ENCODE measurements around the gene C17orf107. TPM values are rescaled to one million over a fixed set of nuclear protein-coding genes. Genes with fewer than 3 reads are reported as not detected.
"Not testable (repeated sequence)": the region's sequence is repeated elsewhere in the genome, so short reads cannot be mapped to it uniquely, and the experiment has no call there.

C17orf107 gene
- under 0.01 and 0.06 TPM in 2 replicates for total RNA-seq (2014; rRNA removed)
- polyA plus RNA-seq (2012): 0.09 TPM

DNA sequence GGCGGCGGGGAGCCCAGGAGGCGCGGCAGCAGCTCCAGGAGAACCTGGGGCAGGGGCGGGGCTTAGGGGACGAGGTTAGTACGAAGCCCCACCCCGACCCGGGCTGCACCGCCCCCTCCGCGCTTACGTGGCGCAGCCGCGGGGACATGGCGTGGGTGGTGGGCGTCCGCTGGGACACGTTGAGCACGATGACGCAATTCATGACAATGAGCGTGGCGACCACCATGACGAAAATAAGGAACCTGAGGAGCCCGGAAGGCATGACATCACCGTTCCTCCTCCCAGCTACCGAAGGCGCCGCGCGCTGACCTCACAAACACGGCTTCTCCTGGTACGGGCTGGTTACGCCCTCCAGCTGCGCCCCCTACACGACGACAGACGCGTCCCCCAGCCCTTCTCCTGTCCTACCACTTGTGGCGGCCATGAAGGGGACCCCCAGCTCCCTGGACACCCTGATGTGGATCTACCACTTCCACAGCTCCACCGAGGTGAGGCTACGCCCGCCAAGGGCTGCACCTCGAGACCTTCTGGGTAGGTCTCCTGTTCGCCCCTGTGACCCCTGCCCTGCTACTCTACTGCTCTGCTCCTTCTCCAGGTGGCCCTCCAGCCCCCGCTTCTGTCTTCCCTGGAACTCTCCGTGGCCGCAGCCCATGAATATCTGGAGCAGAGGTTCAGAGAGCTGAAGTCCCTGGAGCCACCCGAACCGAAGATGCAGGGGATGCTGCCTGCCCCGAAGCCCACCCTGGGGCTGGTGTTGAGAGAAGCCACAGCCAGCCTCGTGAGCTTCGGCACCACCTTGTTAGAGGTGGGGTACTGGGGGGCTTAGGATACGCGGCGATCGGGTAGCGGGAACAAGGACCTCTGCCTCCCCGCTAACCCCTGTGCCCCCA, at the start of gene C17orf107:
C17orf107 (plus strand) TSS at position 196 of the 890 bp plus-strand sequence; CDS start at position 423, 227 bp downstream.
- no peak for DNase-seq (ENCODE audit: low read depth)

DNA sequence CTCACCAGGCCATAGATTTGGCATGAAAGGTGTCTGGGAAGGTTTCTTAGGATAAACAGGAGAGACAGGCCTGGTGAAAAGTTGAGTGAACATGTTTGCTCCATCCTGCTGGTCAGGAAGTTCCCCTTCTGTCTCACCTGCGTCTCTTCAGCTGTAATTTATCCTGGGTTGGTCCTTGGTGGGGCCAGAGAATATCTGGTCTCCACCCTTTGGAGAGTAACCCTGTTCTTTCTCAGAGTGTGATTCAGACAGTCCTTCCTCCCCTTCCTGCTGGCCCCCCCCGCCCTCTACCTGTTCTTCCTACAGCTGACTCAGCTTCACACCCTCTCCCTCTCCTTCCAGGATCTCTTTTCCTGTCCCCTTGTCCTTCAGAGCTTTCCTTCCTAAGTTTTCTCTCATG, 49.1 kb upstream of the C17orf107 start:
- no peak for DNase-seq (ENCODE audit: low read depth)

DNA sequence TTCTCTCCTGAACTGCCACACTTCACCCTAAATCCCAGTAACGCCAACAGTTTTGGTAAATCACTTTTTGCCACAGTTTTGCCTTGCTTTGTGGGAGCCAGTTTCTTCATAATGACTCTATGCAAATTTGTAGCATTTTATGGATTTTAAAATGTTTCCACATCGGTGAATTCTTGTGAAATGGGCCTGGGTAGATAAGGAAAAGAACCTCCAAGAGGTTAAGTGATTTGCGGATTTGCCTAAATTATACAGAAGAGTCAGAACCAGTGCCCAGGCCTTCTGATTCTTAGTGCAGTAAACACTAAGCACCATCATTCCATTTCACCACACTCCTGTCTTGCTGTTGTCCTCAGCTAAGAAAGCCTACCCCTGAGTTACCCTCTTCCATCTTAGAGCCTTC, 48.3 kb upstream of the C17orf107 start:
- no peak for DNase-seq (ENCODE audit: low read depth)

GRCh38 chr17:4852567-4853207, 46.6 kb upstream of the C17orf107 start:
- peak; percentile 49 for DNase-seq (ENCODE audit: low read depth)

- no peak for DNase-seq (ENCODE audit: low read depth)
Measured at GRCh38 chr17:4853208-4853671, 46.1 kb upstream of the C17orf107 start.

- DNase-seq (ENCODE audit: low read depth): no peak
Measured at GRCh38 chr17:4854111-4854681, 45.1 kb upstream of the C17orf107 start.

- no peak for DNase-seq (ENCODE audit: low read depth)
Measured at GRCh38 chr17:4856271-4856936, 42.9 kb upstream of the C17orf107 start.

DNA sequence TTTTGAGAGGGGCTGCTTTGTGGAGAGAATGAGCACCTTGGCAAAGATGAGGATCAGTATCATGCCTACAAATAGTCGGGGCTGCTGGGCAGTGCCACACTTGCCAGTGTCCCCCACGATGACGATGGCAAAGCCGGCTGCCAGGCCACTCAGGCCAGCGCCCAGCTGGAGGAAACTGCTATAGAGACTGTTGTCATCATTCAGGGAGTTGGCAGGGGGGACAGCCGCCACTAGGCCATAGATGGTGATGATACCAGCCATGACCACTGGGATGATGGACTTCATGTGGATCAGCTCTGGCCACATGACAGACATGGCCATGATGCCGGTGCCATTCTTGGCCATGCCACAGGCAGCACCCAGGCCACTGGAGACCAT, 42.4 kb upstream of the C17orf107 start:
- DNase-seq (ENCODE audit: low read depth): no peak

DNA sequence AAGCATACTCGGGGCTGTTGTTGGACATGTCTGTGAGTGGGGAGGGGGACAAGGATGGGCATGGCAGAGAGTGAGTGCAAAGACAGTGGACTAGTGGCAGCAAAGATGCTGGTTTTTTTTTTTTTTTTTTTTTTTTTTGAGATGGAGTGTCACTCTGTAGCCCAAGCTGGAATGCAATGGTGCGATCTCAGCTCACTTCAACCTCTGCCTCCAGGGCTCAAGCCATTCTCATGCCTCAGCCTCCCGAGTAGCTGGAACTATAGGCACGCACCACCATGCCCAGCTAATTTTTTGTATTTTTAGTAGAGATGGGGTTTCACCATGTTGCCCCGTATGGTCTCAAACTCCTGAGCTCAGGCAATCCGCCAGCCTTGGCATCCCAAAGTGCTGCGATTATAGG, 42.0 kb upstream of the C17orf107 start:
- not testable (repeated sequence) for DNase-seq (ENCODE audit: low read depth)

- DNase-seq (ENCODE audit: low read depth): no peak
Measured at GRCh38 chr17:4858068-4858881, 41.1 kb upstream of the C17orf107 start.

GRCh38 chr17:4858882-4859260, 40.5 kb upstream of the C17orf107 start:
- DNase-seq (ENCODE audit: low read depth): no peak

GRCh38 chr17:4859816-4860625, 39.3 kb upstream of the C17orf107 start:
- DNase-seq (ENCODE audit: low read depth): no peak

DNA sequence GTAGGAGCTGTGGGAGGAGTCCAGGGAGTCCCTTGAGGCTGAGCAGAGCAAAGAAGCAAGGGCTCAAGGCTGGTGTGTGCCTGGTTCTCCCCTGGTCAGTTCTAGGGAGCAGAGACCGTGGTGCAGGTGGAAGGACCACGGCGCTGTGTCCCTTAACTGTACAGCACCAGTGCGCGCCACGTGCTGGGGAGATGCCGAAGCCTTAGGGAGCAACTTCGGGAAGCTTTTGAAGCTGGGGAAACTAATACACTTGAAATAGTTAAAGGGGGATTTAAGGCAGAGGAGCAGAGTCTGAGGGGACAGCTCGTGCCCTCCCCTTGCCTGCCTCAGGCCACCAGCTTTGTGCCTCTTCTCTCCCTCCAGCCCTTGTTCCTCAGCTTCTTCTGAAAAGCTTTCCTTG, 38.7 kb upstream of the C17orf107 start:
- DNase-seq (ENCODE audit: low read depth): no peak

- no peak for DNase-seq (ENCODE audit: low read depth)
Measured at GRCh38 chr17:4861052-4861451, 38.3 kb upstream of the C17orf107 start.

DNA sequence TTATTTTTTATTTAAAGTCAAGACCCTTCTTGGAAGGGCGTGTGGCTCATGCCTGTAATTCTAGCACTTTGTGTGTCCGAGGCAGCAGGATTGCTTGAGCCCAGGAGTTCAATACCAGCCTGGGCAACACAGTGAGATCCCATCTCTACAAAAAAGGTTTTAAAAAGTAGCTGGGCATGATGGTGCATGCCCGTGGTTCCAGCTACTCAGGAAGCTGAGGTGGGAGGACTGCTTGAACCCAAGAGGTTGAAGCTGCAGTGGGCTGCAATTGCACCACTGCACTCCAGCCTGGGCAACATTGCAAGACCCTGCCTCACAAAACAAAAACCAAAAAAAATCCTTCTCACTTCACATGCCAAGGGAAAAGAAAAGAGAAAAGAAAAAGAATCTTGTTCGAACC, 36.6 kb upstream of the C17orf107 start:
- no peak for DNase-seq (ENCODE audit: low read depth)

- DNase-seq (ENCODE audit: low read depth): no peak
Measured at GRCh38 chr17:4863321-4863720, 36.0 kb upstream of the C17orf107 start.

DNA sequence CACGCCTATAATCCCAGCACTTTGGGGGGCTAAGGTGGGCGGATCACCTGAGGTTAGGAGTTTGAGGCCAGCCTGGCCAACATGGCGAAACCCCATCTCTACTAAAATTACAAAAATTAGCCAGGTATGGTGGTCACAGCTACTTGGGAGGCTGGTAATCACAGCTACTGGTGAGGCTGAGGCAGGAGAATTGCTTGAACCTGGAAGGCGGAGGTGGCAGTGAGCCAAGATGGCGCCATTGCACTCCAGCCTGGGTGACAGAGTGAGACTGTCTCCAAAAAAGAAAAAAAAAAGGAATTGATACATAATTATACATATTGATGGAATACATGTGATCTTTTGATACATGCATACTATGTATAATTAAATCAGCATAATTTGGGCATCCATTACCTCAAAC, 31.8 kb upstream of the C17orf107 start:
- not testable (repeated sequence) for DNase-seq (ENCODE audit: low read depth)

GRCh38 chr17:4869058-4869998, 30.0 kb upstream of the C17orf107 start:
- not testable (repeated sequence) for DNase-seq (ENCODE audit: low read depth)

DNA sequence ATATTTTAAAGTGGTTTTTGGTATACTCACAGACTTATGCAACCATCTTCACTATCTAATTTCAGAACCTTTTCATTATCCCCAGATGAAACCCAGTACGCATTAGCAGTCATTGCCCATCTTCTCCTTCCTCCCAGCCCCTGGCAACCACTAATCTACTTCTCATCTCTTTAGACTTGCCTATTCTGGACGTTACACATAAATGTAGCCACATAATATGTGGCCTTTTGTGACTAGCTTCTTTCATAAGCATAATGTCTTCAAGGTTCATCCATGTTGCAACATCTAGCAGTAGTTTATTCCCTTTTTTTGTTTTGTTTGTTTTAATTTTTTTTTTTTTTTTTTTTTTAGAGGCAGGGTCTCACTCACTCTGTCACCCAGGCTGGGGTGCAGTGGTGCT, 28.5 kb upstream of the C17orf107 start:
- DNase-seq (ENCODE audit: low read depth): no peak

Data from LHCN-M2 (cell line).